H1 (cell line): Measurements from ENCODE around the gene PLXNA4. TPM values are rescaled to one million over a fixed set of nuclear protein-coding genes. Genes with fewer than 3 reads are reported as not detected.

Experiments used
- CTCF ChIA-PET: fragments of 300-600 bp; sonication (Branson Sonifier 250); formaldehyde crosslinking; loops from one replicate; lab custom pipeline; 2021; ENCODE audit not compliant: partially characterized antibody; lab: Charles Lee
- POLR2A ChIA-PET: fragments of 300-600 bp; sonication (Branson Sonifier 250); formaldehyde crosslinking; loops from one replicate; lab custom pipeline; 2021; ENCODE audit warnings: inconsistent platforms; ENCODE audit not compliant: partially characterized antibody; lab: Charles Lee
- DNase-seq, 2 experiments: peaks; one replicate each; pipeline versions ENCODE4 v3.0.0 to v3.0.0-alpha.2; 2010 to 2022; ENCODE audit warnings: low spot score in 2 of 2, low read depth in 1 of 2, mixed read lengths in 1 of 2
- FAIRE-seq: peaks from 2 replicates; lab custom pipeline; 2011; peaks lifted over from hg19 to GRCh38; lab: Jason Lieb, UNC
- H2AFZ ChIP-seq: 2 replicates; pipeline ENCODE4 v1.8.1; 2012; ENCODE audit warnings: low read length, inconsistent platforms
- H2AK5ac ChIP-seq: 2 replicates; pipeline ENCODE4 v1.6.1; 2013; ENCODE audit warnings: low read depth, low read length
- H2BK120ac ChIP-seq: replicated peaks from 2 replicates; pipeline ENCODE3; 2013; ENCODE audit warnings: low read depth, low read length, inconsistent platforms
- H2BK12ac ChIP-seq: 2 replicates; pipeline ENCODE4 v1.6.1; 2013; ENCODE audit warnings: low read depth, low read length
- H2BK15ac ChIP-seq: 2 replicates; pipeline ENCODE4 v1.6.1; 2013; ENCODE audit warnings: low read length
- H2BK20ac ChIP-seq: 2 replicates; pipeline ENCODE4 v1.6.1; 2013; ENCODE audit warnings: low read length
- H2BK5ac ChIP-seq: 2 replicates; pipeline ENCODE4 v1.6.1; 2013; ENCODE audit warnings: low read depth, low read length
- H3K14ac ChIP-seq: 2 replicates; pipeline ENCODE4 v1.6.1; 2013; ENCODE audit warnings: inconsistent platforms; ENCODE audit not compliant: insufficient read length
- H3K18ac ChIP-seq: 2 replicates; pipeline ENCODE4 v1.6.1; 2013; ENCODE audit warnings: low read length; ENCODE audit errors: extremely low read depth
- H3K23ac ChIP-seq: 2 replicates; pipeline ENCODE4 v1.6.1; 2013; ENCODE audit warnings: inconsistent platforms; ENCODE audit not compliant: insufficient read length
- H3K23me2 ChIP-seq: 2 replicates; pipeline ENCODE4 v1.6.1; 2013; ENCODE audit warnings: low read depth, low read length
- H3K27ac ChIP-seq: 2 replicates; pipeline ENCODE4 v1.6.1; 2011; ENCODE audit warnings: low read depth, low read length, inconsistent platforms
- H3K27me3 ChIP-seq, 4 experiments: replicated peaks in 1 of 4; 1 replicate in 1 of 4; 2 replicates in 3 of 4; pipeline versions ENCODE4 v1.6.1 to v1.8.1; 2011 to 2013; ENCODE audit warnings: low read length in 3 of 4, mild to moderate bottlenecking in 3 of 4, inconsistent platforms in 2 of 4, mixed read lengths in 2 of 4, moderate library complexity in 1 of 4; ENCODE audit not compliant: control insufficient read depth in 3 of 4, insufficient read depth in 3 of 4; ENCODE audit errors: extremely low read depth in 1 of 4
- H3K36me3 ChIP-seq, 4 experiments: 2 replicates each; pipeline versions ENCODE4 v1.6.1 to v1.8.1; 2011 to 2013; ENCODE audit warnings: mild to moderate bottlenecking in 4 of 4, low read length in 3 of 4, moderate library complexity in 2 of 4, control low read depth in 1 of 4, inconsistent platforms in 1 of 4; ENCODE audit not compliant: insufficient read depth in 4 of 4, control insufficient read depth in 2 of 4
- H3K4ac ChIP-seq: replicated peaks from 2 replicates; pipeline ENCODE3; 2013; ENCODE audit warnings: low read length, low read depth, mixed read lengths, inconsistent platforms; ENCODE audit not compliant: insufficient read length
- H3K4me1 ChIP-seq, 4 experiments: replicated peaks in 1 of 4; 1 replicate in 1 of 4; 2 replicates in 3 of 4; pipeline versions ENCODE4 v1.6.1 to v1.8.1; 2011 to 2013; ENCODE audit warnings: low read length in 3 of 4, inconsistent platforms in 2 of 4, mixed read lengths in 1 of 4; ENCODE audit not compliant: insufficient read depth in 4 of 4, control insufficient read depth in 3 of 4
- H3K4me2 ChIP-seq, 2 experiments: 2 replicates each; pipeline versions ENCODE4 v1.6.1 to v1.8.1; 2011 to 2013; ENCODE audit warnings: low read depth in 2 of 2, low read length in 2 of 2, control low read depth in 1 of 2, inconsistent platforms in 1 of 2, mild to moderate bottlenecking in 1 of 2; ENCODE audit not compliant: insufficient read depth in 1 of 2
- H3K4me3 ChIP-seq, 4 experiments: fragments of 200-600, 300-600 bp in 1 of 4; sonication (generic), shearing (Covaris generic), sonication (Bioruptor Twin) in 1 of 4; 2 replicates each; pipeline versions ENCODE4 v1.5.1 to v1.8.1; 2011 to 2016; ENCODE audit warnings: low read length in 4 of 4, low read depth in 3 of 4, control low read depth in 2 of 4, inconsistent platforms in 2 of 4, mild to moderate bottlenecking in 2 of 4, mixed read lengths in 1 of 4, moderate library complexity in 1 of 4; ENCODE audit not compliant: insufficient read depth in 2 of 4; ENCODE audit errors: extremely low read depth in 1 of 4
- H3K56ac ChIP-seq: replicated peaks from 2 replicates; pipeline ENCODE3; 2013; ENCODE audit warnings: low read depth, mild to moderate bottlenecking, mixed read lengths, low read length, inconsistent platforms; ENCODE audit not compliant: insufficient read length
- H3K79me1 ChIP-seq: 2 replicates; pipeline ENCODE4 v1.6.1; 2013; ENCODE audit warnings: low read depth, low read length, control low read depth
- H3K79me2 ChIP-seq, 2 experiments: 2 replicates each; pipeline versions ENCODE4 v1.6.1 to v1.8.1; 2012 to 2013; ENCODE audit warnings: low read length in 2 of 2, mild to moderate bottlenecking in 2 of 2, inconsistent platforms in 1 of 2; ENCODE audit not compliant: insufficient read depth in 2 of 2, control insufficient read depth in 1 of 2
- H3K9ac ChIP-seq, 4 experiments: replicated peaks in 1 of 4; 1 replicate in 1 of 4; 2 replicates in 3 of 4; pipeline versions ENCODE4 v1.6.1 to v1.8.1; 2011 to 2013; ENCODE audit warnings: low read depth in 3 of 4, low read length in 3 of 4, control low read depth in 2 of 4, mild to moderate bottlenecking in 2 of 4, moderate library complexity in 2 of 4, inconsistent platforms in 1 of 4; ENCODE audit errors: extremely low read depth in 1 of 4
- H3K9me3 ChIP-seq, 2 experiments: 2 replicates each; pipeline versions ENCODE4 v1.6.1 to v1.8.1; 2012 to 2013; ENCODE audit warnings: mild to moderate bottlenecking in 2 of 2, moderate library complexity in 2 of 2, control low read depth in 1 of 2, inconsistent platforms in 1 of 2, low read depth in 1 of 2, low read length in 1 of 2, mixed read lengths in 1 of 2; ENCODE audit not compliant: insufficient read depth in 2 of 2
- H4K20me1 ChIP-seq, 2 experiments: replicated peaks in 1 of 2; 2 replicates each; pipeline versions ENCODE3 to v1.8.1; 2011 to 2013; ENCODE audit warnings: inconsistent platforms in 2 of 2, low read length in 2 of 2, mild to moderate bottlenecking in 1 of 2; ENCODE audit not compliant: insufficient read depth in 2 of 2, control insufficient read depth in 1 of 2
- H4K5ac ChIP-seq: 2 replicates; pipeline ENCODE4 v1.6.1; 2013; ENCODE audit warnings: low read length, low read depth, mixed read lengths, inconsistent platforms; ENCODE audit not compliant: insufficient read length
- H4K8ac ChIP-seq: 2 replicates; pipeline ENCODE4 v1.8.0; 2013; ENCODE audit warnings: mild to moderate bottlenecking, moderate library complexity, low read length, inconsistent platforms; ENCODE audit not compliant: insufficient read depth; ENCODE audit errors: extremely low read depth
- H4K91ac ChIP-seq: replicated peaks from 2 replicates; pipeline ENCODE3; 2013; ENCODE audit warnings: low read length, mixed read lengths, inconsistent platforms; ENCODE audit not compliant: insufficient read length
- CBX8 ChIP-seq: fragments of 300-800, 300-1000 bp; sonication (generic); IDR thresholded peaks from 2 replicates; pipeline ENCODE4 v1.7.1; 2016; ENCODE audit warnings: low read depth, low read length, borderline replicate concordance
- EP300 ChIP-seq, 2 experiments: IDR thresholded peaks; 1 replicate in 1 of 2; 2 replicates in 1 of 2; pipeline ENCODE4 v1.6.1; 2011 to 2012; ENCODE audit warnings: low read depth in 2 of 2, low read length in 2 of 2, mild to moderate bottlenecking in 2 of 2, borderline replicate concordance in 1 of 2, inconsistent platforms in 1 of 2, moderate library complexity in 1 of 2
- GTF2F1 ChIP-seq: IDR thresholded peaks from 2 replicates; pipeline ENCODE4 v1.6.1; 2012; ENCODE audit warnings: low read depth, low read length, improper control_type of control experiment, borderline replicate concordance
- POLR2AphosphoS5 ChIP-seq: IDR thresholded peaks from 2 replicates; pipeline ENCODE4 v1.6.1; 2011; ENCODE audit warnings: low read depth, low read length
- RBBP5 ChIP-seq: IDR thresholded peaks from 2 replicates; pipeline ENCODE4 v1.7.1; 2012; ENCODE audit warnings: low read depth, mild to moderate bottlenecking, inconsistent platforms, low read length, moderate library complexity, borderline replicate concordance
- RNF2 ChIP-seq: fragments of 200-900, 300-1000 bp; sonication (generic); IDR thresholded peaks from 2 replicates; pipeline ENCODE4 v1.7.1; 2016; ENCODE audit warnings: borderline replicate concordance, low read depth, mild to moderate bottlenecking, antibody characterized with exemption, low read length; ENCODE audit not compliant: poor library complexity, severe bottlenecking; ENCODE audit errors: missing control alignments
- SP1 ChIP-seq: IDR thresholded peaks from 2 replicates; pipeline ENCODE4 v1.6.1; 2011; ENCODE audit warnings: low read depth, low read length
- TAF1 ChIP-seq: IDR thresholded peaks from 2 replicates; pipeline ENCODE4 v1.6.1; 2011; ENCODE audit warnings: mild to moderate bottlenecking, low read depth, low read length
- YY1 ChIP-seq: IDR thresholded peaks from 2 replicates; pipeline ENCODE4 v1.6.1; 2011; ENCODE audit warnings: low read depth, mild to moderate bottlenecking, low read length
- WGBS, 2 experiments: shearing (Covaris generic) in 1 of 2; methylation state at CpG; one replicate each; pipeline versions ENCODE4 v1.1.6 to v1.1.7; 2013 to 2015; ENCODE audit warnings: low lambda C conversion rate in 2 of 2, mixed read lengths in 2 of 2, inconsistent platforms in 1 of 2, low coverage in 1 of 2, missing lambda C conversion rate in 1 of 2; ENCODE audit not compliant: insufficient replicate concordance in 2 of 2, insufficient coverage in 1 of 2, insufficient read length in 1 of 2; ENCODE audit errors: extremely low coverage in 1 of 2, missing lambda C conversion rate in 1 of 2; 5-methylcytosine and 5-hydroxymethylcytosine counted together
- polyA plus RNA-seq, 7 experiments: library from polyadenylated mRNA; depleted of rRNA in 3 of 7; stranded (reverse) in 5 of 7; unstranded in 2 of 7; fragments of >200 nt in 5 of 7; fragments of 200-250 nt in 2 of 7; gene quantifications; 1 replicate in 5 of 7; 2 replicates in 1 of 7; 4 replicates in 1 of 7; pipeline versions ENCODE4 v1.2.1 to v1.2.3, GENCODE V29; 2011 to 2013; ENCODE audit warnings: missing spikeins in 2 of 7, mixed read lengths in 2 of 7
- total RNA-seq: library from RNA; stranded (reverse); fragmentation: NEBNext Ultra II Directional; extraction: Animal tissue kit (Norgen Biotek cat#: 25700); gene quantifications from 2 replicates; pipeline ENCODE4 v1.2.1, GENCODE V29; 2021

The PLXNA4 gene
- total and polyA plus RNA-seq, 2 of the 8 experiments (the other 6 are each of a cell fraction or from before 2014, with no cell fraction given): 0.76 to 0.79 TPM

DNA sequence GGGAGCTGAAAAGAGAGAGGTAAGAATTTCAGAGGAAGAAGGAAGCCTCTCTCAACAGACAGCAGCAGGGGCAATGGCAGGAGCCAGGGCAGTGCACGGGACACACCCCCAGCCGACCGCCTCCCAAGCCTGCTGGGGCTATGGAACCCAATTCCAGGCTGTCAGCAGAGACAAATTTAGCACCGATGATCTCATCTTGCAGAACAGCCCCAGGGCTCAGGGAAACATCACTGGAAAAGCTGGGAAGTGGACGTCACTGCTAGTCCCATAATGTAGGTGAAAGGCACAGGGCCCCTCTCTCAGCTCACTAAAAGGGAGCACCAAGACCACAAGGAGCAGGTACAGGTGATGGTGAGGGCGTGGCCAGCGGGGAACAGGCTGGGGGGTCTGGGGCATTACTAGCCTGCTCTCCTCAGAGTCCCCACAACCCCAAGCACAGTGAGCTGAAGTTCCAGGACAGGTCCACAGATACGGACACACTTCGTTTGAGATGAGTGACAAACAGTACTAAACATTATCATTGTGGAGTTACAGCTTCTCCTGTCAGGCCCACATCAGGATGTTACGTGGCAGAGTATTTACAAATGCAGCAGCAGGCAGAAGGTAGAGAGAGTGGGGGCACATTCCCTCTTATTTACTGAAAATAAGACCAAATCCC is 103.7 kb downstream of the PLXNA4 start:
- Histone ChIP-seq H2BK120ac (no peak overlapping the region), H3K36me3 (no peaks in the 10 kb centered on the region), H2BK15ac (no peak overlapping the region), H3K4me2 (no peak overlapping the region), H3K23ac (no peak overlapping the region), H3K56ac (no peak overlapping the region), H3K79me1 (no peaks in the 10 kb centered on the region), H2AFZ (no peak overlapping the region), H3K4ac (no peak overlapping the region), H3K18ac (no peak overlapping the region), H3K9me3 (no peaks in the 10 kb centered on the region), H3K27me3 (no peaks in the 10 kb centered on the region), H2BK12ac (no peak overlapping the region), H2AK5ac (no peak overlapping the region), H3K4me1 (peaks cover 6 to 21% (median 7%) of the 10 kb centered on the region in 4 experiments), H3K79me2 (no peaks in the 10 kb centered on the region), H4K8ac (no peak overlapping the region), H2BK5ac (no peak overlapping the region), H3K9ac (no peak overlapping the region), H3K4me3 (no peak overlapping the region), H4K5ac (no peak overlapping the region), H3K14ac (no peak overlapping the region), H4K91ac (no peak overlapping the region), H3K23me2 (peaks cover 1% of the 10 kb centered on the region; the same call in 1 of the 2 replicates), H3K27ac (no peak overlapping the region), H4K20me1 (no peaks in the 10 kb centered on the region), H2BK20ac (no peak overlapping the region)
- no peak for DNase-seq
- ChIA-PET POLR2A (no interaction called here), CTCF (interaction anchor here (0.7 to 1.5 kb wide), 6 partner anchors 12 to 154 kb away, joined by 3 to 5 read pairs (median 3); no protein-coding TSS in a partner anchor)
- TF ChIP-seq SP1 (no peak), RBBP5 (no peak), CBX8 (no peak), YY1 (no peak), RNF2 (no peak), POLR2AphosphoS5 (no peak), TAF1 (no peak), EP300 (IDR thresholded peaks at IDR 0.05; ENCODE audit: borderline replicate concordance in 1 of 2, low read depth in 2 of 2, low read length in 2 of 2) (no peak), GTF2F1 (no peak)
- WGBS, 2 experiments: 80% methylated on average over 10 of the region's 10 CpGs; no CpG with 5 or more reads in 1 of the 2 experiments
- FAIRE-seq: no peak
